Measurements from ENCODE around the gene PLSCR3. TPM values are rescaled to one million over a fixed set of nuclear protein-coding genes. Genes with fewer than 3 reads are reported as not detected.

The PLSCR3 gene
- total RNA-seq, 1 experiment from 2014 or later: 42.7 TPM

DNA sequence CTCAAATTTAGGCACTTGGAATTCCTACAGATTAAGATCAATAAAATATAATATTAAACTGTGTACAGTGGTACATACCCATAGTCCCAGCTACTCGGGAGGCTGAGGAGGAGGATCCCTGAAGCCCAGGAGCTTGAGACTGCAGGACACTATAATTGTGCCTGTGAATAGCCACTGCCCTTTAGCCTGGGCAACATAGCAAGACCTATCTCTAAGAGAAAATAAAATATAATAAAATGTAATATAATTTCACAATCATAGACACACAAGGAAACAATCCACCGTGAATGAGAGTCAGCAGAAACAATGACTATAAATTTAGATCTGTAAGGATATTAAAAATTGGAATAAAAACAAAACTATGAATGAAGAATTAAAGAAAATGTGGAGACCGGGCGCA, 23.5 kb downstream of the PLSCR3 start (continued):
- TF ChIP-seq, protein P1, sequence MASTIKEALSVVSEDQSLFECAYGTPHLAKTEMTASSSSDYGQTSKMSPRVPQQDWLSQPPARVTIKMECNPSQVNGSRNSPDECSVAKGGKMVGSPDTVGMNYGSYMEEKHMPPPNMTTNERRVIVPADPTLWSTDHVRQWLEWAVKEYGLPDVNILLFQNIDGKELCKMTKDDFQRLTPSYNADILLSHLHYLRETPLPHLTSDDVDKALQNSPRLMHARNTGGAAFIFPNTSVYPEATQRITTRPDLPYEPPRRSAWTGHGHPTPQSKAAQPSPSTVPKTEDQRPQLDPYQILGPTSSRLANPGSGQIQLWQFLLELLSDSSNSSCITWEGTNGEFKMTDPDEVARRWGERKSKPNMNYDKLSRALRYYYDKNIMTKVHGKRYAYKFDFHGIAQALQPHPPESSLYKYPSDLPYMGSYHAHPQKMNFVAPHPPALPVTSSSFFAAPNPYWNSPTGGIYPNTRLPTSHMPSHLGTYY (CRISPR knock-in tag; IDR thresholded peaks at IDR 0.05): no peak
- TF ChIP-seq GABPB1 (CRISPR knock-in tag; IDR thresholded peaks at IDR 0.05) (no peak), RORB (CRISPR knock-in tag; IDR thresholded peaks at IDR 0.05) (no peak), OVOL2 (CRISPR knock-in tag; IDR thresholded peaks at IDR 0.05; ENCODE audit: borderline replicate concordance) (no peak), ZNF671 (CRISPR knock-in tag; IDR thresholded peaks at IDR 0.05) (no peak)
- TF ChIP-seq, protein P2, sequence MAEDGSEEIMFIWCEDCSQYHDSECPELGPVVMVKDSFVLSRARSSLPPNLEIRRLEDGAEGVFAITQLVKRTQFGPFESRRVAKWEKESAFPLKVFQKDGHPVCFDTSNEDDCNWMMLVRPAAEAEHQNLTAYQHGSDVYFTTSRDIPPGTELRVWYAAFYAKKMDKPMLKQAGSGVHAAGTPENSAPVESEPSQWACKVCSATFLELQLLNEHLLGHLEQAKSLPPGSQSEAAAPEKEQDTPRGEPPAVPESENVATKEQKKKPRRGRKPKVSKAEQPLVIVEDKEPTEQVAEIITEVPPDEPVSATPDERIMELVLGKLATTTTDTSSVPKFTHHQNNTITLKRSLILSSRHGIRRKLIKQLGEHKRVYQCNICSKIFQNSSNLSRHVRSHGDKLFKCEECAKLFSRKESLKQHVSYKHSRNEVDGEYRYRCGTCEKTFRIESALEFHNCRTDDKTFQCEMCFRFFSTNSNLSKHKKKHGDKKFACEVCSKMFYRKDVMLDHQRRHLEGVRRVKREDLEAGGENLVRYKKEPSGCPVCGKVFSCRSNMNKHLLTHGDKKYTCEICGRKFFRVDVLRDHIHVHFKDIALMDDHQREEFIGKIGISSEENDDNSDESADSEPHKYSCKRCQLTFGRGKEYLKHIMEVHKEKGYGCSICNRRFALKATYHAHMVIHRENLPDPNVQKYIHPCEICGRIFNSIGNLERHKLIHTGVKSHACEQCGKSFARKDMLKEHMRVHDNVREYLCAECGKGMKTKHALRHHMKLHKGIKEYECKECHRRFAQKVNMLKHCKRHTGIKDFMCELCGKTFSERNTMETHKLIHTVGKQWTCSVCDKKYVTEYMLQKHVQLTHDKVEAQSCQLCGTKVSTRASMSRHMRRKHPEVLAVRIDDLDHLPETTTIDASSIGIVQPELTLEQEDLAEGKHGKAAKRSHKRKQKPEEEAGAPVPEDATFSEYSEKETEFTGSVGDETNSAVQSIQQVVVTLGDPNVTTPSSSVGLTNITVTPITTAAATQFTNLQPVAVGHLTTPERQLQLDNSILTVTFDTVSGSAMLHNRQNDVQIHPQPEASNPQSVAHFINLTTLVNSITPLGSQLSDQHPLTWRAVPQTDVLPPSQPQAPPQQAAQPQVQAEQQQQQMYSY (CRISPR knock-in tag; IDR thresholded peaks at IDR 0.05): no peak
- TF ChIP-seq, protein P3, sequence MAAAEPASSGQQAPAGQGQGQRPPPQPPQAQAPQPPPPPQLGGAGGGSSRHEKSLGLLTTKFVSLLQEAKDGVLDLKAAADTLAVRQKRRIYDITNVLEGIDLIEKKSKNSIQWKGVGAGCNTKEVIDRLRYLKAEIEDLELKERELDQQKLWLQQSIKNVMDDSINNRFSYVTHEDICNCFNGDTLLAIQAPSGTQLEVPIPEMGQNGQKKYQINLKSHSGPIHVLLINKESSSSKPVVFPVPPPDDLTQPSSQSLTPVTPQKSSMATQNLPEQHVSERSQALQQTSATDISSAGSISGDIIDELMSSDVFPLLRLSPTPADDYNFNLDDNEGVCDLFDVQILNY (CRISPR knock-in tag; IDR thresholded peaks at IDR 0.05): no peak

DNA sequence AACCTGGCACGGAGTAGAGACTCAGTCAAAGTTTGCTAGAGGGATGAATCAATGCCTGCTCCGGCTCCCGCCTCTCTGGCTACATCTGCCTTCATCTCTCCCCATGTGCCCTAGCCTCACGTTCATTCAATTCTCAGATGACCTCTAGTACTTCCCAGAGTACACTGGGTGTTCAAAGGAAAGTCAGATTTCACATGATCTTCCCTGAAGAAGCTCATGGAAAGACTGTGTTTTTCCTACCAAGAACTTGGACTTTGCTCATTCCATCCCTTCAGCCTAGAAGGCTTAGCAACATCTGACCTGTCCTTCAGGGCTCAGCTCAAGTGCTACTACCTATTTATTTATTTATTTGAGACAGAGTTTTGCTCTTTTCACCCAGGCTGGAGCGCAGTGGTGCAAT, 24.5 kb downstream of the PLSCR3 start:
- CTCF ChIA-PET: interaction anchor here (0.6 to 2.5 kb wide), 5 partner anchors 14 to 302 kb away, joined by 3 to 22 read pairs (median 6); partner anchors contain the start of genes PLSCR3 and TMEM256
- POLR2A ChIA-PET: no interaction called here
- no peak overlapping the region for H3K27ac Mint-ChIP-seq
- DNase-seq (ENCODE audit: low spot score): no peak
- H3K27me3 Mint-ChIP-seq (ENCODE audit: low read depth): peaks cover 4% of the 10 kb centered on the region
- no peak overlapping the region for H3K4me3 Mint-ChIP-seq
- no peaks in the 10 kb centered on the region for H3K36me3 Mint-ChIP-seq
- no peak for ATAC-seq
- H3K9me3 Mint-ChIP-seq: no peaks in the 10 kb centered on the region
- peaks cover 29% of the 10 kb centered on the region for H3K4me1 Mint-ChIP-seq
- no peak for TF ChIP-seq ZNF317 (CRISPR knock-in tag; IDR thresholded peaks at IDR 0.05; ENCODE audit: borderline replicate concordance, low read depth)
- no peak for TF ChIP-seq RORB (CRISPR knock-in tag; IDR thresholded peaks at IDR 0.05)
- TF ChIP-seq, protein P4, sequence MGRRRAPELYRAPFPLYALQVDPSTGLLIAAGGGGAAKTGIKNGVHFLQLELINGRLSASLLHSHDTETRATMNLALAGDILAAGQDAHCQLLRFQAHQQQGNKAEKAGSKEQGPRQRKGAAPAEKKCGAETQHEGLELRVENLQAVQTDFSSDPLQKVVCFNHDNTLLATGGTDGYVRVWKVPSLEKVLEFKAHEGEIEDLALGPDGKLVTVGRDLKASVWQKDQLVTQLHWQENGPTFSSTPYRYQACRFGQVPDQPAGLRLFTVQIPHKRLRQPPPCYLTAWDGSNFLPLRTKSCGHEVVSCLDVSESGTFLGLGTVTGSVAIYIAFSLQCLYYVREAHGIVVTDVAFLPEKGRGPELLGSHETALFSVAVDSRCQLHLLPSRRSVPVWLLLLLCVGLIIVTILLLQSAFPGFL (CRISPR knock-in tag; IDR thresholded peaks at IDR 0.05; ENCODE audit: borderline replicate concordance): no peak
- TF ChIP-seq, protein P5, sequence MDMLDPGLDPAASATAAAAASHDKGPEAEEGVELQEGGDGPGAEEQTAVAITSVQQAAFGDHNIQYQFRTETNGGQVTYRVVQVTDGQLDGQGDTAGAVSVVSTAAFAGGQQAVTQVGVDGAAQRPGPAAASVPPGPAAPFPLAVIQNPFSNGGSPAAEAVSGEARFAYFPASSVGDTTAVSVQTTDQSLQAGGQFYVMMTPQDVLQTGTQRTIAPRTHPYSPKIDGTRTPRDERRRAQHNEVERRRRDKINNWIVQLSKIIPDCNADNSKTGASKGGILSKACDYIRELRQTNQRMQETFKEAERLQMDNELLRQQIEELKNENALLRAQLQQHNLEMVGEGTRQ (CRISPR knock-in tag; IDR thresholded peaks at IDR 0.05): no peak
- TF ChIP-seq, protein P6, sequence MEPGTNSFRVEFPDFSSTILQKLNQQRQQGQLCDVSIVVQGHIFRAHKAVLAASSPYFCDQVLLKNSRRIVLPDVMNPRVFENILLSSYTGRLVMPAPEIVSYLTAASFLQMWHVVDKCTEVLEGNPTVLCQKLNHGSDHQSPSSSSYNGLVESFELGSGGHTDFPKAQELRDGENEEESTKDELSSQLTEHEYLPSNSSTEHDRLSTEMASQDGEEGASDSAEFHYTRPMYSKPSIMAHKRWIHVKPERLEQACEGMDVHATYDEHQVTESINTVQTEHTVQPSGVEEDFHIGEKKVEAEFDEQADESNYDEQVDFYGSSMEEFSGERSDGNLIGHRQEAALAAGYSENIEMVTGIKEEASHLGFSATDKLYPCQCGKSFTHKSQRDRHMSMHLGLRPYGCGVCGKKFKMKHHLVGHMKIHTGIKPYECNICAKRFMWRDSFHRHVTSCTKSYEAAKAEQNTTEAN (CRISPR knock-in tag; IDR thresholded peaks at IDR 0.05): no peak
- TF ChIP-seq, protein P7, sequence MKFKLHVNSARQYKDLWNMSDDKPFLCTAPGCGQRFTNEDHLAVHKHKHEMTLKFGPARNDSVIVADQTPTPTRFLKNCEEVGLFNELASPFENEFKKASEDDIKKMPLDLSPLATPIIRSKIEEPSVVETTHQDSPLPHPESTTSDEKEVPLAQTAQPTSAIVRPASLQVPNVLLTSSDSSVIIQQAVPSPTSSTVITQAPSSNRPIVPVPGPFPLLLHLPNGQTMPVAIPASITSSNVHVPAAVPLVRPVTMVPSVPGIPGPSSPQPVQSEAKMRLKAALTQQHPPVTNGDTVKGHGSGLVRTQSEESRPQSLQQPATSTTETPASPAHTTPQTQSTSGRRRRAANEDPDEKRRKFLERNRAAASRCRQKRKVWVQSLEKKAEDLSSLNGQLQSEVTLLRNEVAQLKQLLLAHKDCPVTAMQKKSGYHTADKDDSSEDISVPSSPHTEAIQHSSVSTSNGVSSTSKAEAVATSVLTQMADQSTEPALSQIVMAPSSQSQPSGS (CRISPR knock-in tag; IDR thresholded peaks at IDR 0.05; ENCODE audit: borderline replicate concordance, low read depth): no peak
- TF ChIP-seq, protein P8, sequence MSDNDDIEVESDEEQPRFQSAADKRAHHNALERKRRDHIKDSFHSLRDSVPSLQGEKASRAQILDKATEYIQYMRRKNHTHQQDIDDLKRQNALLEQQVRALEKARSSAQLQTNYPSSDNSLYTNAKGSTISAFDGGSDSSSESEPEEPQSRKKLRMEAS (CRISPR knock-in tag; IDR thresholded peaks at IDR 0.05): no peak
- TF ChIP-seq NR3C1 (CRISPR knock-in tag; conservative IDR thresholded peaks at IDR 0.05; ENCODE audit: low read depth): no peak
- no peak for TF ChIP-seq ZNF219 (CRISPR knock-in tag; IDR thresholded peaks at IDR 0.05; ENCODE audit: borderline replicate concordance)
- no peak for TF ChIP-seq IRF2 (CRISPR knock-in tag; IDR thresholded peaks at IDR 0.05; ENCODE audit: borderline replicate concordance, low read depth)
- TF ChIP-seq ZNF671 (CRISPR knock-in tag; IDR thresholded peaks at IDR 0.05): no peak
- no peak for TF ChIP-seq TEAD1 (CRISPR knock-in tag; IDR thresholded peaks at IDR 0.05)
- TF ChIP-seq RELA (CRISPR knock-in tag; IDR thresholded peaks at IDR 0.05; ENCODE audit: borderline replicate concordance): no peak
- TF ChIP-seq, protein P9, sequence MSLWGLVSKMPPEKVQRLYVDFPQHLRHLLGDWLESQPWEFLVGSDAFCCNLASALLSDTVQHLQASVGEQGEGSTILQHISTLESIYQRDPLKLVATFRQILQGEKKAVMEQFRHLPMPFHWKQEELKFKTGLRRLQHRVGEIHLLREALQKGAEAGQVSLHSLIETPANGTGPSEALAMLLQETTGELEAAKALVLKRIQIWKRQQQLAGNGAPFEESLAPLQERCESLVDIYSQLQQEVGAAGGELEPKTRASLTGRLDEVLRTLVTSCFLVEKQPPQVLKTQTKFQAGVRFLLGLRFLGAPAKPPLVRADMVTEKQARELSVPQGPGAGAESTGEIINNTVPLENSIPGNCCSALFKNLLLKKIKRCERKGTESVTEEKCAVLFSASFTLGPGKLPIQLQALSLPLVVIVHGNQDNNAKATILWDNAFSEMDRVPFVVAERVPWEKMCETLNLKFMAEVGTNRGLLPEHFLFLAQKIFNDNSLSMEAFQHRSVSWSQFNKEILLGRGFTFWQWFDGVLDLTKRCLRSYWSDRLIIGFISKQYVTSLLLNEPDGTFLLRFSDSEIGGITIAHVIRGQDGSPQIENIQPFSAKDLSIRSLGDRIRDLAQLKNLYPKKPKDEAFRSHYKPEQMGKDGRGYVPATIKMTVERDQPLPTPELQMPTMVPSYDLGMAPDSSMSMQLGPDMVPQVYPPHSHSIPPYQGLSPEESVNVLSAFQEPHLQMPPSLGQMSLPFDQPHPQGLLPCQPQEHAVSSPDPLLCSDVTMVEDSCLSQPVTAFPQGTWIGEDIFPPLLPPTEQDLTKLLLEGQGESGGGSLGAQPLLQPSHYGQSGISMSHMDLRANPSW (CRISPR knock-in tag; conservative IDR thresholded peaks at IDR 0.05; ENCODE audit: low read depth): no peak

Measured in WTC11 (cell line).